ENCODE measurements around the gene ZNF554. TPM values are rescaled to one million over a fixed set of nuclear protein-coding genes. Genes with fewer than 3 reads are reported as not detected.

ZNF554 gene
- total RNA-seq, 2 experiments from 2014 or later, result 3.5 to 3.6 TPM

GRCh38 chr19:2883686-2884439 is 64.2 kb downstream of the ZNF554 start:
- no peak for DNase-seq
- no peaks in the 10 kb centered on the region for H3K36me3 ChIP-seq (ENCODE audit: insufficient read depth, low read length)
- ChIA-PET CTCF (no interaction called here), POLR2A (no interaction called here)
- H3K4me1 Mint-ChIP-seq (ENCODE audit: low read depth), result peaks cover 8% of the 10 kb centered on the region
- no peaks in the 10 kb centered on the region for H3K27me3 ChIP-seq (ENCODE audit: control insufficient read depth in 1 of 2, insufficient read depth in 2 of 2, low read length in 2 of 2)
- intact Hi-C loops (cut with DNase I, micrococcal nuclease), result no loop called here
- no peaks in the 10 kb centered on the region for H3K27me3 Mint-ChIP-seq
- peaks cover 13% of the 10 kb centered on the region for H3K4me1 ChIP-seq (ENCODE audit: insufficient read depth, low read length)
- TF ChIP-seq CTCF (IDR thresholded peaks at IDR 0.05), result no peak
- H3K27ac ChIP-seq (ENCODE audit: low read depth in 1 of 2, low read length in 2 of 2), result no peak overlapping the region
- no peak for ATAC-seq (ENCODE audit: poor library complexity)
- H3K36me3 Mint-ChIP-seq (ENCODE audit: low read depth), result no peaks in the 10 kb centered on the region
- no peak overlapping the region for H3K4me3 ChIP-seq (ENCODE audit: low read length)
- peaks cover 5 to 16% of the 10 kb centered on the region in 2 experiments for H3K9me3 ChIP-seq (ENCODE audit: control insufficient read depth in 1 of 2, insufficient read depth in 1 of 2, low read length in 2 of 2)
- no peak overlapping the region for H3K4me3 Mint-ChIP-seq
- H3K27ac Mint-ChIP-seq, result no peak overlapping the region
- no peaks in the 10 kb centered on the region for H3K9me3 Mint-ChIP-seq

- Histone ChIP-seq H3K4me3 (ENCODE audit: low read length) (no peak overlapping the region), H3K27me3 (ENCODE audit: control insufficient read depth in 1 of 2, insufficient read depth in 2 of 2, low read length in 2 of 2) (no peaks in the 10 kb centered on the region), H3K4me1 (ENCODE audit: insufficient read depth, low read length) (peaks cover 18% of the 10 kb centered on the region), H3K27ac (ENCODE audit: low read depth in 1 of 2, low read length in 2 of 2) (no peak overlapping the region), H3K36me3 (ENCODE audit: insufficient read depth, low read length) (no peaks in the 10 kb centered on the region), H3K9me3 (ENCODE audit: control insufficient read depth in 1 of 2, insufficient read depth in 1 of 2, low read length in 2 of 2) (peaks cover 0 to 14% of the 10 kb centered on the region in 2 experiments)
- POLR2A ChIA-PET, result no interaction called here
- no peak for DNase-seq
- H3K27ac Mint-ChIP-seq, result no peak overlapping the region
- no peaks in the 10 kb centered on the region for H3K9me3 Mint-ChIP-seq
- CTCF ChIA-PET, result no interaction called here
- peaks cover 8% of the 10 kb centered on the region for H3K4me1 Mint-ChIP-seq (ENCODE audit: low read depth)
- H3K36me3 Mint-ChIP-seq (ENCODE audit: low read depth), result no peaks in the 10 kb centered on the region
- no peak overlapping the region for H3K4me3 Mint-ChIP-seq
- TF ChIP-seq CTCF (IDR thresholded peaks at IDR 0.05), result no peak
- ATAC-seq (ENCODE audit: poor library complexity), result no peak
- intact Hi-C loops (cut with DNase I, micrococcal nuclease), result no loop called here
- H3K27me3 Mint-ChIP-seq, result no peaks in the 10 kb centered on the region
Observed at GRCh38 chr19:2885736-2886135, 66.1 kb downstream of the ZNF554 start.

Other genes starting within 250 kb of the ZNF554 start
- 1 to 10 TPM; 5.2 to 5.7 TPM for gene GNG7, start 117.2 kb upstream of the ZNF554 start, total RNA-seq
- not detected for gene DIRAS1, start 98.5 kb upstream of the ZNF554 start, total RNA-seq
- gene SLC39A3, start 79.9 kb upstream of the ZNF554 start, total RNA-seq, result 1 to 10 TPM; 7.6 to 7.9 TPM
- 10 to 100 TPM; 28.3 to 29.7 TPM for gene SGTA, start 36.6 kb upstream of the ZNF554 start, total RNA-seq
- 10 to 100 TPM; 26.6 to 27.3 TPM for gene THOP1, start 34.4 kb upstream of the ZNF554 start, total RNA-seq
- gene ZNF555, start 21.6 kb downstream of the ZNF554 start, total RNA-seq, result 1 to 10 TPM; 2.3 to 2.4 TPM
- gene ZNF556, start 47.5 kb downstream of the ZNF554 start, total RNA-seq, result not detected
- gene ZNF57, start 81.1 kb downstream of the ZNF554 start, total RNA-seq, result under 1 TPM; 0.47 to 0.82 TPM
- gene ZNF77, start 125.1 kb downstream of the ZNF554 start, total RNA-seq, result 1 to 10 TPM; 2.0 to 2.4 TPM
- not detected for gene TLE6, start 157.7 kb downstream of the ZNF554 start, total RNA-seq
- gene TLE2, start 209.4 kb downstream of the ZNF554 start, total RNA-seq, result 10 to 100 TPM; 23.9 to 25.0 TPM
- gene TLE5, start 242.6 kb downstream of the ZNF554 start, total RNA-seq, result 100 to 1,000 TPM; 722 to 793 TPM